NCI-H748 (cell line): Measurements from ENCODE around the gene SRGAP3.

ENCODE experiments used
- DNase-seq: peaks from one replicate; lab custom pipeline; 2025; ENCODE audit not compliant: unreplicated experiment; lab: John Stamatoyannopoulos, UW

The SRGAP3 gene

GRCh38 chr3:8976540-8977182 is 272.8 kb downstream of the SRGAP3 start:
- DNase-seq: no peak

- no peak for DNase-seq
Measured at GRCh38 chr3:8975081-8976020, 274.1 kb downstream of the SRGAP3 start.

GRCh38 chr3:8974458-8974857 is 275.0 kb downstream of the SRGAP3 start:
- no peak for DNase-seq

GRCh38 chr3:8972639-8973038 is 276.8 kb downstream of the SRGAP3 start:
- peak; percentile 10 for DNase-seq

- peak; percentile 40 for DNase-seq
Measured at GRCh38 chr3:8970971-8971589, 278.4 kb downstream of the SRGAP3 start.

- no peak for DNase-seq
Measured at GRCh38 chr3:8969241-8969640, 280.2 kb downstream of the SRGAP3 start.

- DNase-seq: no peak
Measured at GRCh38 chr3:8968375-8968882, 281.0 kb downstream of the SRGAP3 start.

- DNase-seq: no peak
Measured at GRCh38 chr3:8967553-8967952, 281.9 kb downstream of the SRGAP3 start.

- no peak for DNase-seq
Measured at GRCh38 chr3:8966820-8967348, 282.6 kb downstream of the SRGAP3 start.

GRCh38 chr3:8966150-8966819 is 283.2 kb downstream of the SRGAP3 start:
- no peak for DNase-seq

- DNase-seq: no peak
Measured at GRCh38 chr3:8964436-8965370, 284.7 kb downstream of the SRGAP3 start.

GRCh38 chr3:8963137-8963853 is 286.2 kb downstream of the SRGAP3 start, which contains the start of gene RAD18:
TSS of gene RAD18 (minus strand) at chr3:8963472. CDS start at chr3:8963385, 87 bp downstream.
- DNase-seq: peak; percentile 89

GRCh38 chr3:8962226-8962861 is 287.1 kb downstream of the SRGAP3 start:
- DNase-seq: no peak

GRCh38 chr3:8959668-8960067 is 289.8 kb downstream of the SRGAP3 start:
- DNase-seq: no peak

- no peak for DNase-seq
Measured at GRCh38 chr3:8954938-8955763, 294.3 kb downstream of the SRGAP3 start.

- DNase-seq: no peak
Measured at GRCh38 chr3:8953313-8953712, 296.1 kb downstream of the SRGAP3 start.

GRCh38 chr3:8952130-8952529 is 297.3 kb downstream of the SRGAP3 start:
- DNase-seq: no peak
